Osteocyte (in vitro differentiated cells): ENCODE results near the gene ABCF1. TPM values are rescaled to one million over a fixed set of nuclear protein-coding genes. Genes with fewer than 3 reads are reported as not detected.
A peak's percentile ranks its signal among the peaks of the same experiment; 100 is the strongest.
"Not testable (repeated sequence)": the region's sequence is repeated elsewhere in the genome, so short reads cannot be mapped to it uniquely, and the experiment has no call there.

Source experiments
- DNase-seq: peaks from one replicate; pipeline ENCODE4 v3.0.0; 2021; ENCODE audit warnings: mixed read lengths; ENCODE audit not compliant: unreplicated experiment; ENCODE audit errors: extremely low spot score
- H3K27ac Mint-ChIP-seq: one replicate; pipeline ENCODE4 v1.8.0; 2021; ENCODE audit warnings: mild to moderate bottlenecking, mixed read lengths; ENCODE audit not compliant: unreplicated experiment
- H3K27me3 Mint-ChIP-seq: one replicate; pipeline ENCODE4 v1.8.0; 2021; ENCODE audit warnings: mixed read lengths; ENCODE audit not compliant: unreplicated experiment
- H3K36me3 Mint-ChIP-seq: one replicate; pipeline ENCODE4 v1.8.0; 2021; ENCODE audit warnings: mixed read lengths; ENCODE audit not compliant: unreplicated experiment
- H3K4me1 Mint-ChIP-seq: one replicate; pipeline ENCODE4 v1.8.0; 2021; ENCODE audit warnings: mixed read lengths; ENCODE audit not compliant: unreplicated experiment
- H3K4me3 Mint-ChIP-seq: one replicate; pipeline ENCODE4 v1.8.0; 2021; ENCODE audit warnings: mild to moderate bottlenecking, moderate library complexity, mixed read lengths; ENCODE audit not compliant: unreplicated experiment
- H3K9me3 Mint-ChIP-seq: one replicate; pipeline ENCODE4 v1.8.0; 2021; ENCODE audit warnings: mixed read lengths; ENCODE audit not compliant: unreplicated experiment
- CTCF ChIP-seq: fragments of 200-600 bp; sonication (generic); IDR thresholded peaks from 2 replicates; pipeline ENCODE4 v1.5.0; 2021; ENCODE audit warnings: antibody characterized with exemption, mild to moderate bottlenecking, moderate library complexity
- long read RNA-seq: library from polyadenylated mRNA; unstranded; transcript quantifications from one replicate; pipeline ENCODE4 v2.0.0, GENCODE V29; 2021
- total RNA-seq: library from RNA; stranded (reverse); gene quantifications from 2 replicates; pipeline ENCODE4 v1.2.1, GENCODE V29; 2021

The ABCF1 gene
- total RNA-seq, result 63.8 and 70.5 TPM in 2 replicates
- long read RNA-seq, transcript ABCF1-201 (25 exons, 3,481 nt), result major isoform, 9 of 81 reads
- long read RNA-seq, partial matches to known transcripts, result 50 of 81 reads
- long read RNA-seq, other reads (novel, unspliced or antisense), result 21 of 81 reads

- H3K4me1 Mint-ChIP-seq, result peaks cover 48% of the 10 kb centered on the region
- no peaks in the 10 kb centered on the region for H3K27me3 Mint-ChIP-seq
- TF ChIP-seq CTCF, result no peak
- H3K36me3 Mint-ChIP-seq, result no peaks in the 10 kb centered on the region
- peak within 1 kb of the TSS; percentile 98 for H3K4me3 Mint-ChIP-seq
- H3K9me3 Mint-ChIP-seq, result no peaks in the 10 kb centered on the region
- DNase-seq, result peak; percentile 100
- H3K27ac Mint-ChIP-seq, result peak within 1 kb of the TSS; percentile 98
Observed at GRCh38 chr6:30571075-30571761, at the start of gene ABCF1. ABCF1 (plus strand) TSS chr6:30571442; CDS start chr6:30571488, 46 bp downstream.

GRCh38 chr6:30521952-30522351 is 49.3 kb upstream of the ABCF1 start:
- H3K9me3 Mint-ChIP-seq, H3K4me1 Mint-ChIP-seq, H3K27ac Mint-ChIP-seq, H3K36me3 Mint-ChIP-seq, H3K4me3 Mint-ChIP-seq, DNase-seq: not testable (repeated sequence)
- peaks cover 13% of the 10 kb centered on the region for H3K27me3 Mint-ChIP-seq

GRCh38 chr6:30526444-30526843 is 44.8 kb upstream of the ABCF1 start:
- not testable (repeated sequence) for H3K4me1 Mint-ChIP-seq, H3K4me3 Mint-ChIP-seq, H3K9me3 Mint-ChIP-seq, H3K27ac Mint-ChIP-seq, H3K36me3 Mint-ChIP-seq, DNase-seq
- peaks cover 13% of the 10 kb centered on the region for H3K27me3 Mint-ChIP-seq

- not testable (repeated sequence) for DNase-seq, H3K27ac Mint-ChIP-seq, H3K27me3 Mint-ChIP-seq, H3K4me3 Mint-ChIP-seq, H3K36me3 Mint-ChIP-seq, H3K9me3 Mint-ChIP-seq
- H3K4me1 Mint-ChIP-seq, result peaks cover 12% of the 10 kb centered on the region
Observed at GRCh38 chr6:30529349-30529875, 41.8 kb upstream of the ABCF1 start.

GRCh38 chr6:30530014-30530413 is 41.2 kb upstream of the ABCF1 start:
- H3K36me3 Mint-ChIP-seq, result no peaks in the 10 kb centered on the region
- H3K9me3 Mint-ChIP-seq, result no peaks in the 10 kb centered on the region
- no peak overlapping the region for H3K27ac Mint-ChIP-seq
- H3K27me3 Mint-ChIP-seq, result no peaks in the 10 kb centered on the region
- no peak overlapping the region for H3K4me3 Mint-ChIP-seq
- H3K4me1 Mint-ChIP-seq, result peaks cover 12% of the 10 kb centered on the region
- no peak for TF ChIP-seq CTCF
- DNase-seq, result no peak

GRCh38 chr6:30533460-30534294 is 37.6 kb upstream of the ABCF1 start:
- no peak overlapping the region for H3K27ac Mint-ChIP-seq
- peaks cover 5% of the 10 kb centered on the region for H3K4me1 Mint-ChIP-seq
- H3K27me3 Mint-ChIP-seq, result no peaks in the 10 kb centered on the region
- TF ChIP-seq CTCF, result no peak
- H3K36me3 Mint-ChIP-seq, result no peaks in the 10 kb centered on the region
- DNase-seq, result no peak
- H3K9me3 Mint-ChIP-seq, result no peaks in the 10 kb centered on the region
- H3K4me3 Mint-ChIP-seq, result no peak overlapping the region
